Mucosa of descending colon (tissue), 3 donors: ENCODE results near the gene ELN. TPM values are rescaled to one million over a fixed set of nuclear protein-coding genes. Genes with fewer than 3 reads are reported as not detected.
A peak's percentile ranks its signal among the peaks of the same experiment; 100 is the strongest.

Experiments used
- ATAC-seq: fragments of 200-7000 bp; cut with Tn5 transposase; one replicate; pipeline ENCODE4 v1.9.1; 2020; ENCODE audit warnings: mild to moderate bottlenecking, moderate library complexity
- DNase-seq, 3 donors: peaks; one replicate each; pipeline ENCODE4 v3.0.0-alpha.2; 2020
- H3K36me3 ChIP-seq: fragments of 200-600 bp; one replicate; pipeline ENCODE4 v1.8.0; 2021; ENCODE audit warnings: low read depth, mild to moderate bottlenecking
- H3K4me1 ChIP-seq: fragments of 200-600 bp; one replicate; pipeline ENCODE4 v1.8.0; 2021; ENCODE audit warnings: low read depth, mild to moderate bottlenecking
- H3K4me3 ChIP-seq: fragments of 200-600 bp; one replicate; pipeline ENCODE4 v1.8.0; 2021; ENCODE audit warnings: mild to moderate bottlenecking
- H3K9me3 ChIP-seq: fragments of 200-600 bp; one replicate; pipeline ENCODE4 v1.8.0; 2021; ENCODE audit warnings: mild to moderate bottlenecking
- CTCF ChIP-seq: fragments of 200-600 bp; IDR thresholded peaks from one replicate; pipeline ENCODE4 v1.8.0; 2022; ENCODE audit warnings: antibody characterized with exemption, mild to moderate bottlenecking
- intact Hi-C, 2 donors: fragments of 100-400 bp; cut with DNase I in 1 of 2; cut with micrococcal nuclease in 1 of 2; formaldehyde crosslinking; loops; one replicate each; pipeline versions ENCODE4 v1.11.0 to v1.11.1; 2022; cut with DNase I, micrococcal nuclease
- total RNA-seq, 3 donors: library from RNA; stranded (reverse); fragmentation: NEBNext Ultra II Directional in 2 of 3; extraction: Animal tissue kit (Norgen Biotek cat#: 25700) in 2 of 3; gene quantifications; one replicate each; pipeline versions ENCODE4 v1.2.1 to v1.2.4, GENCODE V29; 2021 to 2023
- donor health status: DM: no; HTN: no; CAD: no; lungs with moderate emphysema.
- donor health status: DM: no; HTN: no; CAD: no.
- donor health status: DM: no; HTN: yes; CAD: no.

ELN gene
- total RNA-seq, 3 donors from 2014 or later = 5.0 to 43.4 (median 20.5) TPM

GRCh38 chr7:73983437-73984164 is 44.4 kb upstream of the ELN start:
- H3K9me3 ChIP-seq = no peaks in the 10 kb centered on the region
- DNase-seq (peak in 1 of 3 donors; percentile 44), ATAC-seq (no peak)
- intact Hi-C loops = no loop called here
- TF ChIP-seq CTCF = no peak
- no peaks in the 10 kb centered on the region for H3K36me3 ChIP-seq
- peaks cover 15% of the 10 kb centered on the region for H3K4me1 ChIP-seq
- H3K4me3 ChIP-seq = no peak overlapping the region

GRCh38 chr7:73984481-73985205 is 43.3 kb upstream of the ELN start:
- TF ChIP-seq CTCF = no peak
- no peak for DNase-seq
- intact Hi-C loops = no loop called here

GRCh38 chr7:73985737-73986141 is 42.2 kb upstream of the ELN start:
- TF ChIP-seq CTCF = no peak
- Histone ChIP-seq H3K9me3 (no peaks in the 10 kb centered on the region), H3K4me1 (peaks cover 9% of the 10 kb centered on the region), H3K36me3 (no peaks in the 10 kb centered on the region), H3K4me3 (no peak overlapping the region)
- intact Hi-C loops = no loop called here
- ATAC-seq = peak; percentile 11
- DNase-seq = no peak

More at GRCh38 chr7:73984481-73985205, 43.3 kb upstream of the ELN start:
- Histone ChIP-seq H3K4me3 (no peak overlapping the region), H3K36me3 (no peaks in the 10 kb centered on the region), H3K9me3 (no peaks in the 10 kb centered on the region), H3K4me1 (peaks cover 9% of the 10 kb centered on the region)
- ATAC-seq = no peak

DNA sequence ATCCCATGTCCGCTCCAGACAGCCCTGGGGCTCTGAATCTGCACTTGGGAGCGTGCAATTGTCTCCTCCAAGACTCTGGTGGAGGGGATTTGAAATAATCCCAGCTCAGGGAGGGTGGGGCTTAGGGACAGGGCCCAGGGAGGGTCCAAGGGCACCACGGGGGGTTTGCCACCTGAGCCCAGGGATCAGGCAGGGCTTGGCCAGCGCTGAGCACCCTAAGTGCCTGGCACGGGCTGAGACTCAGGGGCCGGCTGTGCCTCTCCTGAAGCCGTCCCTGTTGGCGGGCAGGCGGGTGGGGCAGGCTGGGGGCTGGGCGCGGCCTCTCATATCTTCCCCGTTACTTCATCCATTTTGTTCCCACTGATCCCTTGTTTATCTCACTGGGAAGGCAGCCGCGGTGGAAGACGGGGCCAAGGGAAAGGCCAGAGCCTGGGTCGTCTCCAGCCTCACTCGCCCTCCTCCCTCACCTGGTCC is 41.8 kb upstream of the ELN start:
- Histone ChIP-seq H3K9me3 (no peaks in the 10 kb centered on the region), H3K4me1 (peaks cover 9% of the 10 kb centered on the region), H3K36me3 (no peaks in the 10 kb centered on the region), H3K4me3 (no peak overlapping the region)
- peak; percentile 47 to 59 (median 53) for DNase-seq
- intact Hi-C loops = no loop called here
- no peak for TF ChIP-seq CTCF
- peak; percentile 63 for ATAC-seq

GRCh38 chr7:73987298-73987697 is 40.7 kb upstream of the ELN start:
- Histone ChIP-seq H3K9me3 (no peaks in the 10 kb centered on the region), H3K36me3 (no peaks in the 10 kb centered on the region), H3K4me3 (no peak overlapping the region), H3K4me1 (peaks cover 9% of the 10 kb centered on the region)
- ATAC-seq (no peak), DNase-seq (peak in 1 of 3 donors; percentile 12)
- intact Hi-C loops = no loop called here
- TF ChIP-seq CTCF = no peak
